GM12878 (cell line): ENCODE data around the gene SDK2. TPM values are rescaled to one million over a fixed set of nuclear protein-coding genes. Genes with fewer than 3 reads are reported as not detected.

Source experiments
- ATAC-seq: fragments of 200-7000 bp; cut with Tn5 transposase; 3 replicates; pipeline ENCODE4 v1.9.1; 2020; ENCODE audit warnings: mild to moderate bottlenecking, moderate library complexity
- BruUV-seq: library from RNA; stranded (reverse); fragments of 400-500 nt; replicated peaks from 2 replicates; lab custom pipeline; 2021; lab: Mats Ljungman, UMichigan
- CTCF ChIA-PET: fragments of 300-600 bp; sonication (Branson Sonifier 250); formaldehyde crosslinking; extraction: SDS; loops from one replicate; lab custom pipeline; 2021; ENCODE audit warnings: inconsistent platforms; lab: Yijun Ruan, JAX
- POLR2A ChIA-PET: fragments of 350-600 bp; formaldehyde crosslinking; extraction: SDS; loops from one replicate; lab custom pipeline; 2021; ENCODE audit warnings: inconsistent platforms; lab: Charles Lee
- RAD21 ChIA-PET: fragments of 300-600 bp; sonication (Branson Sonifier 250); formaldehyde crosslinking; loops from one replicate; lab custom pipeline; 2023; ENCODE audit warnings: antibody characterized with exemption; ENCODE audit not compliant: unreplicated experiment; lab: Charles Lee
- SMC1A ChIA-PET: fragments of 300-600 bp; sonication (Branson Sonifier 250); formaldehyde crosslinking; loops from one replicate; lab custom pipeline; 2023; ENCODE audit not compliant: unreplicated experiment, uncharacterized antibody; lab: Charles Lee
- DNase-seq: peaks from one replicate; pipeline ENCODE4 v3.0.0-alpha.2; 2011; ENCODE audit warnings: low read depth, low spot score
- FAIRE-seq: peaks from 3 replicates; lab custom pipeline; 2011; peaks lifted over from hg19 to GRCh38; lab: Jason Lieb, UNC
- H2AFZ ChIP-seq: 2 replicates; pipeline ENCODE4 v1.6.0; 2011; ENCODE audit warnings: low read depth, low read length, control low read depth; ENCODE audit not compliant: control insufficient read depth
- H3K27ac ChIP-seq: 2 replicates; pipeline ENCODE4 v1.5.1; 2011; ENCODE audit warnings: control low read depth; ENCODE audit not compliant: control insufficient read depth, insufficient read depth
- H3K27me3 ChIP-seq, 2 experiments: replicated peaks in 1 of 2; 2 replicates each; pipeline versions ENCODE4 v1.6.0 to v1.6.1; 2011; ENCODE audit warnings: low read length in 1 of 2; ENCODE audit not compliant: control insufficient read depth in 2 of 2, insufficient read depth in 2 of 2
- H3K36me3 ChIP-seq, 2 experiments: 2 replicates each; pipeline ENCODE4 v1.5.1; 2011; ENCODE audit warnings: low read length in 1 of 2; ENCODE audit not compliant: control insufficient read depth in 2 of 2, insufficient read depth in 2 of 2
- H3K4me1 ChIP-seq: 2 replicates; pipeline ENCODE4 v1.6.1; 2011; ENCODE audit warnings: mild to moderate bottlenecking, low read length, moderate library complexity, mixed read lengths; ENCODE audit not compliant: control insufficient read depth, insufficient read depth
- H3K4me2 ChIP-seq: 2 replicates; pipeline ENCODE4 v1.6.0; 2011; ENCODE audit warnings: control low read depth; ENCODE audit not compliant: control insufficient read depth, insufficient read depth
- H3K4me3 ChIP-seq: fragments of 200-600 bp; sonication (generic); 2 replicates; pipeline ENCODE4 v1.5.1; 2016
- H3K79me2 ChIP-seq: 2 replicates; pipeline ENCODE4 v1.6.0; 2011; ENCODE audit warnings: low read length; ENCODE audit not compliant: control insufficient read depth, insufficient read depth
- H3K9ac ChIP-seq: 2 replicates; pipeline ENCODE4 v1.8.0; 2011; ENCODE audit warnings: low read length, control low read depth, mixed read lengths; ENCODE audit not compliant: control insufficient read depth, insufficient read depth
- H3K9me3 ChIP-seq: replicated peaks from 3 replicates; pipeline ENCODE4 v1.5.1; 2011; ENCODE audit warnings: mild to moderate bottlenecking, low read length; ENCODE audit not compliant: control insufficient read depth, insufficient read depth
- H4K20me1 ChIP-seq: 2 replicates; pipeline ENCODE4 v1.6.0; 2011; ENCODE audit not compliant: control insufficient read depth, insufficient read depth
- CHD2 ChIP-seq: IDR thresholded peaks from 2 replicates; pipeline ENCODE4 v1.6.1; 2011; ENCODE audit warnings: low read depth, low read length, improper control_type of control experiment, borderline replicate concordance
- NFIC ChIP-seq: IDR thresholded peaks from 2 replicates; pipeline ENCODE4 v1.6.1; 2012; ENCODE audit warnings: low read depth, mild to moderate bottlenecking, inconsistent platforms, low read length, moderate library complexity
- RELA ChIP-seq: fragments of 450-650 bp; IDR thresholded peaks from 2 replicates; pipeline ENCODE4 v1.8.0; 2014; ENCODE audit warnings: borderline replicate concordance; ENCODE audit not compliant: partially characterized antibody
- RELB ChIP-seq: fragments of 450-650 bp; IDR thresholded peaks from 2 replicates; pipeline ENCODE4 v1.6.1; 2017; ENCODE audit warnings: low read depth, mild to moderate bottlenecking, moderate library complexity
- WGBS: methylation state at CpG from one replicate; pipeline ENCODE4 v1.1.6; 2016; ENCODE audit warnings: low lambda C conversion rate; ENCODE audit not compliant: insufficient replicate concordance, insufficient coverage; ENCODE audit errors: missing lambda C conversion rate; 5-methylcytosine and 5-hydroxymethylcytosine counted together
- in situ Hi-C: fragments of 300-500 bp; cut with MboI; formaldehyde crosslinking; loops from 9 replicates; pipeline ENCODE4 v1.14.3; 2018; ENCODE audit warnings: mixed read lengths
- intact Hi-C: fragments of 100-400 bp; cut with micrococcal nuclease; formaldehyde crosslinking; loops from one replicate; pipeline ENCODE4 v1.14.2; 2022; ENCODE audit not compliant: unreplicated experiment
- polyA plus RNA-seq, 11 experiments: library from polyadenylated mRNA; depleted of rRNA in 4 of 11; unstranded in 6 of 11; stranded (reverse) in 5 of 11; fragments of >200 nt; fragmentation: Nextera tagmentation in 4 of 11; fragmentation: Illumina TruSeq in 1 of 11; extraction: Ambion mirVana in 4 of 11; extraction: Trizol in 1 of 11; gene quantifications; 1 replicate in 1 of 11; 2 replicates in 10 of 11; pipeline versions ENCODE4 v1.2.1 to v1.2.3, GENCODE V29; 2011 to 2016; ENCODE audit warnings: inconsistent platforms in 2 of 11, missing spikeins in 2 of 11, low read depth in 1 of 11
- total RNA-seq, 4 experiments: library from RNA; depleted of rRNA in 3 of 4; stranded (reverse); fragments of >200 nt in 3 of 4; fragmentation: Illumina TruSeq in 1 of 4; extraction: Trizol in 1 of 4; gene quantifications; 2 replicates each; pipeline versions ENCODE4 v1.2.1 to v1.2.3, GENCODE V29; 2013 to 2021

The SDK2 gene
- total and polyA plus RNA-seq, 10 of the 15 experiments (the other 5 are each of a cell fraction or from before 2014, with no cell fraction given): 0.03 to 0.08 (median 0.03) TPM; not detected in 7

- DNase-seq: no peak
- 77% methylated on average over 10 of the region's 10 CpGs for WGBS
- RAD21 ChIA-PET: no interaction called here
- no peak for FAIRE-seq
- no peak overlapping the region for H2AFZ ChIP-seq
- CTCF ChIA-PET: no interaction called here
- intact Hi-C loops: no loop called here
- POLR2A ChIA-PET: no interaction called here
- H3K4me3 ChIP-seq: no peak overlapping the region
- TF ChIP-seq CHD2: no peak
- no peaks in the 10 kb centered on the region for H4K20me1 ChIP-seq
- peaks cover 2% of the 10 kb centered on the region in 2 experiments; a peak in 2 of 4 replicates for H3K27me3 ChIP-seq
- H3K79me2 ChIP-seq: no peaks in the 10 kb centered on the region
- ATAC-seq: no peak
- H3K27ac ChIP-seq: no peak overlapping the region
- in situ Hi-C loops: no loop called here
- SMC1A ChIA-PET: no interaction called here
- no peak overlapping the region for H3K9ac ChIP-seq
- H3K4me1 ChIP-seq: no peaks in the 10 kb centered on the region; the same call in 1 of the 2 replicates
- H3K9me3 ChIP-seq: peaks cover 2% of the 10 kb centered on the region; the same call in 2 of the 3 replicates
- BruUV-seq: no TSS peak
- no peak overlapping the region for H3K4me2 ChIP-seq
- no peaks in the 10 kb centered on the region for H3K36me3 ChIP-seq
Observed at GRCh38 chr17:73482894-73483293, 161.4 kb downstream of the SDK2 start.

- Histone ChIP-seq H3K9me3 (peaks cover 2% of the 10 kb centered on the region; the same call in 2 of the 3 replicates), H2AFZ (no peak overlapping the region), H3K36me3 (no peaks in the 10 kb centered on the region), H3K79me2 (no peaks in the 10 kb centered on the region), H4K20me1 (no peaks in the 10 kb centered on the region), H3K4me1 (no peaks in the 10 kb centered on the region; the same call in 1 of the 2 replicates), H3K9ac (no peak overlapping the region), H3K27me3 (peaks cover 2% of the 10 kb centered on the region in 2 experiments; a peak in 2 of 4 replicates), H3K4me3 (no peak overlapping the region), H3K27ac (no peak overlapping the region), H3K4me2 (no peak overlapping the region)
- POLR2A ChIA-PET: no interaction called here
- 35% methylated on average over 16 of the region's 16 CpGs for WGBS
- BruUV-seq: no TSS peak
- SMC1A ChIA-PET: no interaction called here
- ATAC-seq: no peak
- intact Hi-C loops: no loop called here
- no peak for DNase-seq
- no peak for FAIRE-seq
- RAD21 ChIA-PET: no interaction called here
- in situ Hi-C loops: no loop called here
- no peak for TF ChIP-seq RELA
- TF ChIP-seq NFIC: no peak
- no peak for TF ChIP-seq RELB
- CTCF ChIA-PET: no interaction called here
Observed at GRCh38 chr17:73482251-73482716, 162.0 kb downstream of the SDK2 start.
